Vagina (tissue), 2 donors: ENCODE data around the gene CKLF.

ENCODE experiments used
- POLR2A ChIP-seq, 2 donors: fragments of 450-650 bp; IDR thresholded peaks; one replicate each; pipeline ENCODE4 v1.6.1; 2017; ENCODE audit warnings: antibody characterized with exemption in 2 of 2, mild to moderate bottlenecking in 2 of 2, moderate library complexity in 2 of 2
- POLR2AphosphoS5 ChIP-seq, 2 donors: sonication (generic); formaldehyde crosslinking; IDR thresholded peaks; one replicate each; pipeline ENCODE4 v1.9.0; 2017; ENCODE audit warnings: antibody characterized with exemption in 2 of 2, mild to moderate bottlenecking in 2 of 2, low read depth in 1 of 2; ENCODE audit not compliant: insufficient read depth in 1 of 2
- TF ChIP-seq, protein P1 (sequence below), 3 experiments: fragments of 450-650 bp in 2 of 3; fragments of 200-600 bp in 1 of 3; sonication (generic) in 1 of 3; IDR thresholded peaks; one replicate each; pipeline ENCODE4 v1.5.1; 2017 to 2019; ENCODE audit warnings: antibody characterized with exemption in 3 of 3, mild to moderate bottlenecking in 2 of 3, moderate library complexity in 2 of 3

GRCh38 chr16:66610111-66610820 is 57.9 kb downstream of the CKLF start:
- TF ChIP-seq, protein P1, sequence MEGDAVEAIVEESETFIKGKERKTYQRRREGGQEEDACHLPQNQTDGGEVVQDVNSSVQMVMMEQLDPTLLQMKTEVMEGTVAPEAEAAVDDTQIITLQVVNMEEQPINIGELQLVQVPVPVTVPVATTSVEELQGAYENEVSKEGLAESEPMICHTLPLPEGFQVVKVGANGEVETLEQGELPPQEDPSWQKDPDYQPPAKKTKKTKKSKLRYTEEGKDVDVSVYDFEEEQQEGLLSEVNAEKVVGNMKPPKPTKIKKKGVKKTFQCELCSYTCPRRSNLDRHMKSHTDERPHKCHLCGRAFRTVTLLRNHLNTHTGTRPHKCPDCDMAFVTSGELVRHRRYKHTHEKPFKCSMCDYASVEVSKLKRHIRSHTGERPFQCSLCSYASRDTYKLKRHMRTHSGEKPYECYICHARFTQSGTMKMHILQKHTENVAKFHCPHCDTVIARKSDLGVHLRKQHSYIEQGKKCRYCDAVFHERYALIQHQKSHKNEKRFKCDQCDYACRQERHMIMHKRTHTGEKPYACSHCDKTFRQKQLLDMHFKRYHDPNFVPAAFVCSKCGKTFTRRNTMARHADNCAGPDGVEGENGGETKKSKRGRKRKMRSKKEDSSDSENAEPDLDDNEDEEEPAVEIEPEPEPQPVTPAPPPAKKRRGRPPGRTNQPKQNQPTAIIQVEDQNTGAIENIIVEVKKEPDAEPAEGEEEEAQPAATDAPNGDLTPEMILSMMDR (IDR thresholded peaks at IDR 0.05): no peak
- TF ChIP-seq POLR2AphosphoS5 (IDR thresholded peaks at IDR 0.05; ENCODE audit: insufficient read depth in 1 of 2, low read depth in 1 of 2) (no peak), POLR2A (IDR thresholded peaks at IDR 0.05) (no peak)
